Measurements from ENCODE around the gene C17orf107. TPM values are rescaled to one million over a fixed set of nuclear protein-coding genes. Genes with fewer than 3 reads are reported as not detected.

The C17orf107 gene
- total RNA-seq, 1 experiment from 2014 or later: 2.7 TPM

DNA sequence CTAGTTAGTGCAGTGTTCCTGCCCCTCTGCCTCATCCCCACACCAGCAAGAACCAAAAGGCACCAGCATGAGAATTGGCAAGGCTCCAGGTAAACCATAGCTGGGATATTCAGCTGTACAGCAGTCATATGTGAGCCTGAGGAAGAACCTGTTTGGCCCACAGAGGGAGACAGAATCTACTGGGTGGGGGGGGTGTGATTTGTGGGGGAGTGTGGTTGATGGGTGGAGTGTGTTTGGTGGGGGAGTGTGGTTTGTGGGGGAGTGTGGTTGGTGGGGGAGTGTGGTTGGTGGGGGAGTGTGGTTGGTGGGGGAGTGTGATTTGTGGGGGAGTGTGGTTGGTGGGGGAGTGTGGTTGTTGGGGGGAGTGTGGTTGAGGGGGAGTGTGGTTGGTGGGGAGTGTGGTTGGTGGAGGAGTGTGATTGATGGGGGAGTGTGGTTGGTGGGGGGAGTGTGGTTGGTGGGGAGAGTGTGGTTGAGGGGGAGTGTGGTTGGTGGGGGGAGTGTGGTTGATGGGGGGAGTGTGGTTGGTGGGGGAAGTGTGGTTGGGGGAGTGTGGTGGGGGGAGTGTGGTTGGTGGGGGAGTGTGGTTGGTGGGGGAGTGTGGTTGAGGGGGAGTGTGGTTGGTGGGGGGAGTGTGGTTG, 46.6 kb upstream of the C17orf107 start:
- ChIA-PET CTCF (interaction anchor here (0.6 kb wide), 1 partner anchor 34 kb away, joined by 4 read pairs; no protein-coding TSS in a partner anchor), POLR2A (ENCODE audit: low non-redundant PET) (interaction anchor here (0.7 kb wide), 1 partner anchor 66 kb away, joined by 6 read pairs; no protein-coding TSS in a partner anchor)
- peak; percentile 63 for DNase-seq (ENCODE audit: low spot score)

GRCh38 chr17:4853208-4853671, 46.1 kb upstream of the C17orf107 start:
- H3K4me3 ChIP-seq (ENCODE audit: low read depth, low read length, poor library complexity, severe bottlenecking): no peak overlapping the region
- intact Hi-C loops (cut with micrococcal nuclease; ENCODE audit: unreplicated experiment): no loop called here
- TF ChIP-seq EZH2 (IDR thresholded peaks at IDR 0.05; ENCODE audit: borderline replicate concordance, low read depth, low read length, poor library complexity, severe bottlenecking) (no peak), CTCF (conservative IDR thresholded peaks at IDR 0.05; ENCODE audit: low read depth, low read length) (no peak)
- ChIA-PET CTCF (no interaction called here), POLR2A (ENCODE audit: low non-redundant PET) (no interaction called here)
- no peak for DNase-seq (ENCODE audit: low spot score)
- peaks cover 13% of the 10 kb centered on the region for H3K4me1 ChIP-seq (ENCODE audit: insufficient read depth, low read length, poor library complexity, severe bottlenecking)
- no peaks in the 10 kb centered on the region for H3K27me3 ChIP-seq (replicated peaks; ENCODE audit: insufficient read depth, low read depth, low read length, poor library complexity)
- H3K9me3 ChIP-seq (ENCODE audit: low read depth, low read length, poor library complexity, severe bottlenecking): no peaks in the 10 kb centered on the region
- no TSS peak for BruUV-seq (replicated peaks)
- peak overlapping the region; percentile 19 for H3K27ac ChIP-seq (ENCODE audit: low read depth, low read length, poor library complexity, severe bottlenecking)
- no peaks in the 10 kb centered on the region for H3K36me3 ChIP-seq (ENCODE audit: insufficient read depth, low read length, poor library complexity, severe bottlenecking)

More for the DNA sequence above, 46.6 kb upstream of the C17orf107 start:
- intact Hi-C loops (cut with micrococcal nuclease; ENCODE audit: unreplicated experiment): no loop called here
- Histone ChIP-seq H3K27me3 (replicated peaks; ENCODE audit: insufficient read depth, low read depth, low read length, poor library complexity) (no peaks in the 10 kb centered on the region), H3K27ac (ENCODE audit: low read depth, low read length, poor library complexity, severe bottlenecking) (no peak overlapping the region), H3K36me3 (ENCODE audit: insufficient read depth, low read length, poor library complexity, severe bottlenecking) (no peaks in the 10 kb centered on the region), H3K4me3 (ENCODE audit: low read depth, low read length, poor library complexity, severe bottlenecking) (no peak overlapping the region), H3K9me3 (ENCODE audit: low read depth, low read length, poor library complexity, severe bottlenecking) (no peaks in the 10 kb centered on the region), H3K4me1 (ENCODE audit: insufficient read depth, low read length, poor library complexity, severe bottlenecking) (peaks cover 8% of the 10 kb centered on the region)
- no peak for TF ChIP-seq EZH2 (IDR thresholded peaks at IDR 0.05; ENCODE audit: borderline replicate concordance, low read depth, low read length, poor library complexity, severe bottlenecking)
- TF ChIP-seq CTCF (conservative IDR thresholded peaks at IDR 0.05; ENCODE audit: low read depth, low read length): no peak
- BruUV-seq (replicated peaks): no TSS peak

DNA sequence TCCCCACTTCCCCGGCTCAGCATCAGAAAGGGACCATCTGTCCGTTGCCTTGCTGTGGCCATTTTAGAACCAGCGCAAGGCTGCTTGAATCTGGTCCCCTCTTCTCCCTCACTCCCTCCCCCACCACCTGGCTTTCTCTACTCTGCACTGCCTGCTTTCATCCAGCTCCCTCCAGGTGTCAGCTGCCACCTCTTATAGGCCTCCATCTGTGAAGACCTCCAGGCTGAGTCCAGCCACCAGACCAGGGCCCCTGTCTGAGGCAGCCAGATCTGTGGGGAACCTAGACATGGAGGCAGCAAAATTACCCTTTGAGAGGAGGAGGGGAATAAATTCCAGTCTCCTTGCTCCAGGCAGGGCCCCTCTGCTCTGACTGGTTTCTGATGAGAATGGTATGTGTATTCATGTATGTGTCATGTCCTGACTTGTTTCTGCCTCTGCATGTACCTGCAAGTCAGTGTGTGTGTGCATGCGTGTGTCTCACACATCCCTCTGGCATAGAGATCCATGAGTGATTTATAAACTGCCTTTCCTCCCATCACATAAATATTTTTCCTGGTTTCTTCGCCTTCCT, 45.1 kb upstream of the C17orf107 start:
- H3K27me3 ChIP-seq (replicated peaks; ENCODE audit: insufficient read depth, low read depth, low read length, poor library complexity): no peaks in the 10 kb centered on the region
- TF ChIP-seq CTCF (conservative IDR thresholded peaks at IDR 0.05; ENCODE audit: low read depth, low read length): no peak
- TF ChIP-seq EZH2 (IDR thresholded peaks at IDR 0.05; ENCODE audit: borderline replicate concordance, low read depth, low read length, poor library complexity, severe bottlenecking): no peak
- no peaks in the 10 kb centered on the region for H3K36me3 ChIP-seq (ENCODE audit: insufficient read depth, low read length, poor library complexity, severe bottlenecking)
- H3K4me3 ChIP-seq (ENCODE audit: low read depth, low read length, poor library complexity, severe bottlenecking): no peak overlapping the region
- DNase-seq (ENCODE audit: low spot score): no peak
- BruUV-seq (replicated peaks): no TSS peak
- intact Hi-C loops (cut with micrococcal nuclease; ENCODE audit: unreplicated experiment): no loop called here
- H3K27ac ChIP-seq (ENCODE audit: low read depth, low read length, poor library complexity, severe bottlenecking): peak overlapping the region; percentile 19
- CTCF ChIA-PET: no interaction called here
- H3K9me3 ChIP-seq (ENCODE audit: low read depth, low read length, poor library complexity, severe bottlenecking): no peaks in the 10 kb centered on the region
- POLR2A ChIA-PET (ENCODE audit: low non-redundant PET): no interaction called here
- peaks cover 18% of the 10 kb centered on the region for H3K4me1 ChIP-seq (ENCODE audit: insufficient read depth, low read length, poor library complexity, severe bottlenecking)
